HG03354 (cell line): ENCODE measurements around the gene TTBK2.

Experiments used
- ATAC-seq: cut with Tn5 transposase; IDR thresholded peaks from one replicate; pipeline ENCODE4 v1.9.1; 2021; ENCODE audit warnings: mild to moderate bottlenecking; ENCODE audit not compliant: unreplicated experiment, poor library complexity, severe bottlenecking

TTBK2 gene

GRCh38 chr15:42732095-42732827 is 188.3 kb downstream of the TTBK2 start:
- ATAC-seq, result no peak

GRCh38 chr15:42731461-42731860 is 189.1 kb downstream of the TTBK2 start:
- no peak for ATAC-seq

- ATAC-seq, result no peak
These were observed 190.0 kb downstream of the TTBK2 start for GRCh38 chr15:42730536-42730935.

DNA sequence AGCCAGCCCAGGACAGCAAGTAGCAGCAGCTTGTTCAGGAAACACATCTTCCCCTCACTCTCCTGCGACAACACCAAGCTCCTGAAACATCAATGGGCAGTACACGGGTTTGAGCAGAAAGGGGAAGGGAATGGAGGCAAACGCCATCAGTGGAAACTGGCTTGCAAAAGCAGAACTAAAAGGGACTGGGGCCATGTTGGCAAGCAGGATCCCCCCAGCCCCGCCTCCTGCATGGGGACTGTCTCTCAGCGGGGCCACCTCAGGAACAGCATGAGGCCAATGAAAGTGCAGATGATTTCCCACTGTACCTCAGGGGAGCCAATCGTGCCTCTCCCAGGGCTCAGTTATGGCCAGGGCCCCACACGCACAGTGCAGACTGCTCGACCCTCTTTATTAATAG is 190.4 kb downstream of the TTBK2 start:
- ATAC-seq, result no peak

- no peak for ATAC-seq
These were observed 191.2 kb downstream of the TTBK2 start for GRCh38 chr15:42729409-42729808.

DNA sequence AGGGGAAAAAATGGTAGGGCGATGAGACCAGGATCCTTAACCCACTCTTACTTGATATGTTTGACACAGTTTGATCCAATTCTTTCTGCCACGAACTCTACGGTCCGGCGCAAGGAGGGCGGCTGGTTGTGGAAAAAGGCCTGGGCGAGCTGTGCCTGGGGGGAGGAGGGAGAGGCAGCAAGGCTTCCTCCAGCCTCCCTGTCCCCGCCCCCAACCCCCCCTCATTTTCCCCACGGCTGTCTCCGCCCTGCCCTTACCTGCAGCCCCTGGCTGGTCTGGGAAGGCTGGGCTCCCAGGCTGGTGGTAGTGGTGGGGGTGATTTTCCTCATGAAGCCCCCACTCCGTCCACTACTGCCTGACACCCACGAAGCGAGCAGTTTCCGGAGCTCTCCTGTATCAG is 191.6 kb downstream of the TTBK2 start:
- ATAC-seq, result no peak

DNA sequence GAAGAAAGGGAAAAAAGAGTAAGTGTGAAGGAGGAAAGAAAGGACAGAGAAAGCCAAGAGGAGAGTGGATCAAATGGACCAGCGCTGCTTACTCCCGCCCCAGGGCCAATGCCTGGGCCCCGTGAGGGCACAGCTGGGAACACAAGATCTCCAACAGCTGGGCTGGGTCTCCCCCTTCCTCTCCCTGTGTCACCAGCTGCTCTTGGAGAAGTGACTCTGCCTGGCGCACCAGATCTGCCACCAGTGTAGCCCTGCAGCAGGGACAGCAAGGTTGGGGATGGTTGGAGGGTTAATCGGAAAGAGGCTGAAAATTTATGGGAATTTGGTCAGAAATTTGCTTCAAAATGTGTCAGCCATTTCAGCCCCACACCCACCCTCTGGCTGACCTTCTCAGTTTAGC is 192.0 kb downstream of the TTBK2 start:
- ATAC-seq, result no peak

GRCh38 chr15:42727750-42728381 is 192.7 kb downstream of the TTBK2 start:
- ATAC-seq, result no peak

GRCh38 chr15:42726114-42726513 is 194.5 kb downstream of the TTBK2 start:
- ATAC-seq, result no peak

- ATAC-seq, result no peak
These were observed 195.2 kb downstream of the TTBK2 start for GRCh38 chr15:42725331-42725903.

DNA sequence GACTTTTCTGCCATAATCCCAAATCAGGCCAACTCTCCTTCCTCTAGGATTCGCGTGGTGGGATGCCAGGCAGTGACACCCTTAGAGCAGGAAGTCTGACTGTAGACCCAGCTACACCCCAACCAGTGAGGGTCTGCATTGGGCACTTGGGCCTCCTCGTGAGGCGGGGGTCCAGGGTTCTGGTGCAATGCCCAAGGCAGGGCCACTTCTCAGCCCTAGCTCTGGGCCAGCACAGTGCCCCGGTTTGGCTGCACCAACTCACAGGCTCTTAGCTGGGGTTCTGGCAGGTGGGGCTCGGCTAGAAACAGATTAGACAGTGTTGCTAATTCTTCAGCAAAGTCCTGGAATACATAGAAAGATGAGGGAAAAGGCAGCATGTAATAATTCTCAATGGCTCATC is 196.3 kb downstream of the TTBK2 start:
- no peak for ATAC-seq

DNA sequence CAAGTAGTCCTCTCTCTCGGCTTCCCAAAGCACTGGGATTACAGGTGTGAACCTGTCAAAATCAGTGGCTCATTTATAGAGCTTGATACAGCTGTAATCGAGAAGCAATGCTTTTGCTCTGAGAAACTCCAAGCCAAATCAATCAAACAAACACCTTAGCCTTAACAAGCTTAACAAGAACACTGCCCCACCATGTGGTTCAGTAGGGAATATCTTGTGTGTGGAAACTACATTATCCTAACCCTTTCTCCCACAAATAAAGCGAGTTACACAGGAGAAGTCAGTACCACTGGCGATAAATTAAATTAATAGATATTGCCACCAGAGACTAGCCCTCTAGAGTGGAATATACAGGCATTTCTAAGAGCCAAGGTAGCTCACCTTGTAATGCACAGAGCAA is 197.5 kb downstream of the TTBK2 start:
- no peak for ATAC-seq

- no peak for ATAC-seq
These were observed 198.7 kb downstream of the TTBK2 start for GRCh38 chr15:42721916-42722315.

- no peak for ATAC-seq
These were observed 199.6 kb downstream of the TTBK2 start for GRCh38 chr15:42721016-42721415.

GRCh38 chr15:42720071-42720470 is 200.5 kb downstream of the TTBK2 start:
- ATAC-seq, result no peak

DNA sequence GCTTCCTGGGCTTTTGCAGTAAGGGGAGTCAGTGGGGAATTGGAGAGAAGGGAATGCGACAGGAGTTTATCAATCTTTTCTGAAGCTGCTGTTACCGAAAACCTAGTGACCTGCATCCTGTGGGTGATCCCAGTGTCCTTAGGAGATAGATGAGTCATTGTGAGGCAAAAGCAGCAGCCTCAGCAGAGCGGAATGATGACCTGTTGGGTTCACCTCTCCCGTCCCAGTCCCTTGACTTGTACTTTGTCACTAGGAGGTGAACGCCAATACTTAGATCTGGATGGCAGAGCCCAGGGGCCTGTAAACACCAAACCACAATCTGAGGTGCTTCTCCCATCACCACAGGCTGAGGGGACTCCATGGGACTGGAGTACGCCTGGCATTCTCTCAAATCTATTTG is 201.5 kb downstream of the TTBK2 start:
- ATAC-seq, result no peak

DNA sequence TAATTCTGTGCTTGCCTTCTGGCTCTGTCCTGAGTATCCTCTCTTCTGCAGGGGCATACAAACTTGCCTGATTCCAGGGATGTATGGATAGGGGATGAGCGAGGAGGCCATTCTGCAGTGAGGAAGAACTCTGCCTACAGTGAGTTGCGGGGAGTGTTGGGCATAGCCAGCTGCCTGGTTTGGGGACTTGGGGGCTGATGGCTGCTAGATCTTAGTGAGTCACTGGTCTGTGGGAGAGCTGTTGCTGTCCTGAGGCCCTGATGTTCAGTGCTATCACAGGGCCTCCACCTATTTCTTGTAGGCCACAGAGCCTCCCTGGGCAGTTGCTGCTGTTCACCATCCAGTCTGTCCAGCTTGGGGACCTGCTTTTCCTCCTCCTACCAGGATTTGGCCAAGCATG is 204.0 kb downstream of the TTBK2 start:
- no peak for ATAC-seq

- no peak for ATAC-seq
These were observed 204.5 kb downstream of the TTBK2 start for GRCh38 chr15:42716125-42716524.

DNA sequence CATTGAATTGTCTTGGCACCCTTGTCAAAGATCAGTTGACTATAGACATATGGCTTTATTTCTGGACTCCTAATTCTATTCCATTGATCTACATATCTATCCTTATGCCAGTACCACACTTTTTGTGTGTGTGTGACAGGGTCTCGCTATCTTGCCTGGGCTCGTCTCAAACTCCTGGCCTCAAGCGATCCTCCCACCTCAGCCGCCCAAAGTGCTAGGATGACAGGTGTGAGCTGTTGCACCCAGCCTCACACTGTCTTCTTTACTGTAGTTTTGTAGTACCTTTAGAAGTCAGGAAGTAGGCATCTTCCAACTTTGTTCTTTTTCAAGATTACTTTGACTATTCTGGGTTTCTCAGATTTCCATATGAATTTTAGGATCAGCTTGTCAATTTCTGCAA is 208.0 kb downstream of the TTBK2 start:
- no peak for ATAC-seq

GRCh38 chr15:42711746-42712145 is 208.8 kb downstream of the TTBK2 start:
- no peak for ATAC-seq

- ATAC-seq, result no peak
These were observed 209.9 kb downstream of the TTBK2 start for GRCh38 chr15:42710662-42711061.
